GM12892 (cell line): Measurements from ENCODE around the gene CBY2.

Experiments used
- POLR2AphosphoS5 ChIP-seq: IDR thresholded peaks from 2 replicates; pipeline ENCODE4 v1.6.1; 2011; ENCODE audit warnings: low read depth, low read length, control low read depth
- TAF1 ChIP-seq: IDR thresholded peaks from 2 replicates; pipeline ENCODE4 v1.6.1; 2011; ENCODE audit warnings: low read depth, mild to moderate bottlenecking, control low read depth, low read length, borderline replicate concordance

DNA sequence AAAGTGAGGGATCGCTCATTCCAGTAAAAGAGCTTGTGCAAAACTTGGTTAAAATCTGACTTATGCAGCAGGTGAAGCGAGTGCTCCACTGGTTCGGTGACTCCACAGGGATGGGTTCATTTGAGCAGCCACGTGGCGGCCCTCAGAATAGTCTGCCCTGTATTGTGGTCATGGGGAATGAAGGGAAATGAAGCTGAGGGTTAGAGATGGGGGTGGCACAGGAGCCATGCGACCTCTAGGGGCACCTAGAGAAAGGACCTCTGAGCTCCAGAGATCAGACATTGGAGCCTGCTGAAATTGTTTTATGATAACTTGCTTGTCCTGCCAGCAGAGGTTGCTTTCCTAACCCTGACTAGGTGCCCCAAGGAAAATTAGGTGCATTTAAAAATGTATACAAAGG is 26.6 kb downstream of the CBY2 start:
- no peak for TF ChIP-seq POLR2AphosphoS5
- TF ChIP-seq TAF1, result no peak
